Erythroblast (primary cell): Measurements from ENCODE around the gene IL16.

ENCODE experiments used
- GATA1 ChIP-seq: IDR thresholded peaks from 2 replicates; pipeline ENCODE4 v1.6.1; 2011; ENCODE audit warnings: low read depth, mild to moderate bottlenecking, control low read depth, low read length, moderate library complexity
- POLR2A ChIP-seq: IDR thresholded peaks from 2 replicates; pipeline ENCODE4 v1.6.1; 2011; ENCODE audit warnings: mild to moderate bottlenecking, low read length

DNA sequence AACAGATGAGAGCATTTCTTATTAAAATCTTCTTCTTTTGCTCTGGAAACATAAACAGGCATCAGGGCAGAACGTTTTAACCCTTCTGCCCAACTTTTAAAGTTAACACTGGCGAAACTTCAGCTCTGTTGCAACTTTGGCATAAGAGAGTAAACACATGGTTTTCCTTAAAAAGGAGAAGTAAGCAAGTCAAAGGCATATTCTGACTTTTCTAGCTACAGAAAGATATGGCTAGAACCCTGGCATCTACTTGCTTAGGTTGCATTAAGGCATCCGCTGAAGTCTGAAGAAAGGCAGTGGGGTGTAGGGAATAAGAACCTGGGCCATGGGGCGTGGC, 13.3 kb upstream of the IL16 start:
- TF ChIP-seq POLR2A: no peak
- TF ChIP-seq GATA1: no peak
